Heart left ventricle (tissue), 16 donors: ENCODE results near the gene DYNC1H1. TPM values are rescaled to one million over a fixed set of nuclear protein-coding genes. Genes with fewer than 3 reads are reported as not detected.

Source experiments
- ATAC-seq, 4 donors: fragments of 200-7000 bp; cut with Tn5 transposase; one replicate each; pipeline ENCODE4 v1.9.1; 2020 to 2022; ENCODE audit warnings: moderate library complexity in 4 of 4, mild to moderate bottlenecking in 3 of 4, moderate number of reproducible peaks in 1 of 4
- DNase-seq, 5 donors: peaks; one replicate each; pipeline ENCODE4 v3.0.0-alpha.2; 2020
- H3K27ac ChIP-seq, 12 donors: fragments of 200-600 bp; sonication (generic) in 4 of 12; one replicate each; pipeline versions ENCODE4 v1.5.0 to v1.8.0; 2016 to 2022; ENCODE audit warnings: mild to moderate bottlenecking in 2 of 12
- H3K27me3 ChIP-seq, 9 donors: fragments of 200-600 bp; sonication (generic) in 2 of 9; one replicate each; pipeline versions ENCODE4 v1.5.1 to v1.8.0; 2016 to 2022; ENCODE audit warnings: mild to moderate bottlenecking in 3 of 9
- H3K36me3 ChIP-seq, 9 donors: fragments of 200-600 bp; sonication (generic) in 2 of 9; one replicate each; pipeline versions ENCODE4 v1.5.0 to v1.8.0; 2018 to 2022; ENCODE audit warnings: mild to moderate bottlenecking in 2 of 9
- H3K4me1 ChIP-seq, 12 donors: fragments of 200-600 bp; sonication (generic) in 4 of 12; one replicate each; pipeline versions ENCODE4 v1.5.0 to v1.8.0; 2016 to 2022; ENCODE audit warnings: mild to moderate bottlenecking in 3 of 12
- H3K4me3 ChIP-seq, 12 donors: fragments of 200-600 bp; sonication (generic) in 4 of 12; one replicate each; pipeline versions ENCODE4 v1.5.0 to v1.8.0; 2017 to 2022; ENCODE audit warnings: mild to moderate bottlenecking in 9 of 12, moderate library complexity in 4 of 12
- H3K9me3 ChIP-seq, 12 donors: fragments of 200-600 bp; sonication (generic) in 4 of 12; one replicate each; pipeline versions ENCODE4 v1.5.0 to v1.8.0; 2016 to 2022; ENCODE audit warnings: mild to moderate bottlenecking in 1 of 12
- POLR2A ChIP-seq, 2 donors: fragments of 450-650 bp; IDR thresholded peaks; one replicate each; pipeline ENCODE4 v1.6.1; 2017; ENCODE audit warnings: antibody characterized with exemption in 2 of 2, mild to moderate bottlenecking in 2 of 2, moderate library complexity in 2 of 2
- WGBS, 4 donors: extraction: QIAGEN DNeasy Blood & Tissue Kit in 2 of 4; methylation state at CpG; one replicate each; pipeline versions ENCODE4 v1.1.5 to v1.1.7; 2013 to 2018; 5-methylcytosine and 5-hydroxymethylcytosine counted together
- intact Hi-C, 10 donors: fragments of 100-400 bp; cut with DNase I; formaldehyde crosslinking; loops; one replicate each; pipeline versions ENCODE4 v1.11.1 to v1.14.2; 2022
- polyA plus RNA-seq, 2 donors: library from polyadenylated mRNA; stranded (reverse); fragments of 200-250 nt; gene quantifications; one replicate each; pipeline ENCODE4 v1.2.3, GENCODE V29; 2013
- total RNA-seq, 9 donors: library from RNA; depleted of rRNA in 2 of 9; stranded (reverse); fragments of >200 nt in 2 of 9; fragmentation: NEBNext Ultra II Directional in 3 of 9; extraction: Animal tissue kit (Norgen Biotek cat#: 25700) in 3 of 9; gene quantifications; one replicate each; pipeline versions ENCODE4 v1.1.0 to v1.2.4, GENCODE V29; 2016 to 2023
- TF ChIP-seq, protein P1 (sequence below), 12 donors: fragments of 200-600 bp; sonication (generic) in 4 of 12; IDR thresholded peaks; one replicate each; pipeline versions ENCODE4 v1.5.0 to v1.8.0; 2018 to 2022; ENCODE audit warnings: antibody characterized with exemption in 12 of 12, mild to moderate bottlenecking in 5 of 12
- donor health status: ischemic (EF 13 %, LVEDD 7.1; RV severe dilation, severe dysfunction).
- donor health status: healthy with polysubstance abuse.
- donor health status: DM: no; HTN: yes; CAD: no.
- donor health status: DM: no; HTN: no; CAD: no.
- donor health status: ischemic (EF 25% LVEDD 6.9; RV normal size, moderate dysfunction).
- donor health status: ischemic (EF 25% LVEDD 5.7; RV mildly dilated, moderate dysfunction).
- donor health status: healthy.
- donor health status: DM: yes; HTN: yes; CAD: no.
- donor health status: ischemic (EF 35%, LVEDD 5.7; RV mildly dilated, moderate dysfunction).
- donor health status: nonischemic (EF 11% LVEDD 7.7; RV severe dilation, severe dysfunction).
- donor health status: DM: yes; HTN: yes; CAD: no.
- donor health status: PGD.
- donor health status: ischemic (EF 29% LVEDD 5.4; RV normal size, mild dysfunction).
- donor health status: nonischemic (EF 23%, LVEDD 6.1; RV moderate dilation, normal function).

The DYNC1H1 gene
- total and polyA plus RNA-seq, 11 donors: 164 to 942 (median 553) TPM

DNA sequence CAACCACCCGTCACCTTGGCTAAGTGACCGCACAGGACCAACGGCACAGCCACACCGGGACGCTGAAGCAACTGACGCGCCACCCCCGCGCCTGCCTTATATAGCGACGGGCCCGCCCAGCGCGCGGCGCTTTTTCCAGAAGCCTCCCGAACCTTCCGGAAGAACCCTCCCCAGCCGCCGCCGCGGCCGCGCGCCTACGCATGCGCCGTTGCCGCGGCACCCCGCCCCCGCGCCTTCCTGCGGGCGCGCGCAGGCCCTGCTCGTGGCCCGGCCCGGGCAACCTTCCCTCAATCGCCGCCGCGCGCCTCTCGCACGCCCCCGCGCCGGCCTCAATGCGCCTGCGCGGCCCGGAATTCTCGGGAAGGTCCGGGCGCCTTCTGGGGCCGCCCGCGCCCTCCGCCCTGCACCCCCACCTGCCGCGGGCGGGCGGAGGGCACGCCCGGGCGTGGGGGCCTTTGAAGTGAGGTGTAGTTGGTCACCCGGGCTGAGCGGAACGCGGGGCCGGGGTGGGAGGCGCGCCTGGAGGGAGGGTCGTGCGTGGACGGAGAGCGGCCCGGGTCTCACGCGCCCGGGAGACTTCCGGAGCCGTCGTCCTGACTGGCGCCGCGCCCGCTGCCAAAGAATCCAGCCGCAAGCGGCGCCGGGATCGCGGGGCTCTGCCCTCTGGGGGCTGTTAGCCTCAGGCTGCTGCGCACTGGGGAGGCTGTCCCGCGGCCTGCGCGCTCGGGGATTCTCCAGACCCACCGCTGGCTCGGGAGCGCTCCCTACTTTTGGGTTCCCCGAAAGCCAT, 122.8 kb downstream of the DYNC1H1 start, which contains the start of gene HSP90AA1:
Gene HSP90AA1, minus strand, starts transcription at position 73 of the 790 bp plus-strand sequence. CDS start 666 bp downstream, outside the sequence.
- Histone ChIP-seq H3K9me3 (no peaks in the 10 kb centered on the region), H3K4me3 (peak within 1 kb of the TSS; percentile 73 to 99 (median 92)), H3K27ac (peak within 1 kb of the TSS; percentile 98 to 100 (median 100)), H3K27me3 (no peaks in the 10 kb centered on the region), H3K4me1 (peaks cover 14 to 53% (median 39%) of the 10 kb centered on the region in 12 donors), H3K36me3 (peaks cover 2 to 40% (median 36%) of the 10 kb centered on the region in 9 donors)
- intact Hi-C loops: loop anchor here in 6 of 10 donors (5.0 to 10.0 kb wide), 7 partner anchors 50 to 230 kb away; partner anchors contain the start of genes DYNC1H1 (in 2 of the 6), ZNF839 (in 2 of the 6) and WDR20 (in 1 of the 6)
- WGBS, 4 donors: 0 to 1% (median 0%) methylated on average over 27 to 106 of the region's 106 CpGs
- peak; percentile 61 to 97 for TF ChIP-seq POLR2A (IDR thresholded peaks at IDR 0.05)
- TF ChIP-seq, protein P1, sequence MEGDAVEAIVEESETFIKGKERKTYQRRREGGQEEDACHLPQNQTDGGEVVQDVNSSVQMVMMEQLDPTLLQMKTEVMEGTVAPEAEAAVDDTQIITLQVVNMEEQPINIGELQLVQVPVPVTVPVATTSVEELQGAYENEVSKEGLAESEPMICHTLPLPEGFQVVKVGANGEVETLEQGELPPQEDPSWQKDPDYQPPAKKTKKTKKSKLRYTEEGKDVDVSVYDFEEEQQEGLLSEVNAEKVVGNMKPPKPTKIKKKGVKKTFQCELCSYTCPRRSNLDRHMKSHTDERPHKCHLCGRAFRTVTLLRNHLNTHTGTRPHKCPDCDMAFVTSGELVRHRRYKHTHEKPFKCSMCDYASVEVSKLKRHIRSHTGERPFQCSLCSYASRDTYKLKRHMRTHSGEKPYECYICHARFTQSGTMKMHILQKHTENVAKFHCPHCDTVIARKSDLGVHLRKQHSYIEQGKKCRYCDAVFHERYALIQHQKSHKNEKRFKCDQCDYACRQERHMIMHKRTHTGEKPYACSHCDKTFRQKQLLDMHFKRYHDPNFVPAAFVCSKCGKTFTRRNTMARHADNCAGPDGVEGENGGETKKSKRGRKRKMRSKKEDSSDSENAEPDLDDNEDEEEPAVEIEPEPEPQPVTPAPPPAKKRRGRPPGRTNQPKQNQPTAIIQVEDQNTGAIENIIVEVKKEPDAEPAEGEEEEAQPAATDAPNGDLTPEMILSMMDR (IDR thresholded peaks at IDR 0.05): peak in 5 of 12 donors; percentile 13 to 54 (median 36)
- ATAC-seq (peak; percentile 71 to 93 (median 86)), DNase-seq (peak; percentile 94 to 97 (median 96))

DNA sequence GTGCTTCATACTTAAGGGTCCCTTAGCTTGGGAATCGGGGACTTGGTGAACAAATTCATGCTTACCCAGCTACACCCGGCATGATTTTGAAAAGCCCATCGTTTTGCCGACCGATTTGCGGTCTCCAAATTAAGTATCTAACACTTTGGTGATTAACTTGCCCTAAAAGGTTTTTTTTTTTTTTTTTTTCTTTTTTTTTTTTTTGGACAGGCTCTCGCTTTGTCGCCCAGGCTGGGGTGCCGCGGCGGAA, 123.3 kb downstream of the DYNC1H1 start:
- DNase-seq (no peak), ATAC-seq (no peak)
- H3K27me3 ChIP-seq: no peaks in the 10 kb centered on the region
- TF ChIP-seq, protein P1 (IDR thresholded peaks at IDR 0.05): no peak
- TF ChIP-seq POLR2A (IDR thresholded peaks at IDR 0.05): no peak
- no peaks in the 10 kb centered on the region for H3K9me3 ChIP-seq
- H3K36me3 ChIP-seq: peaks cover 1 to 35% (median 31%) of the 10 kb centered on the region in 9 donors
- peak overlapping the region; percentile 96 to 100 (median 100) for H3K27ac ChIP-seq
- 14 to 27% (median 23%) methylated on average over 11 of the region's 11 CpGs for WGBS, 4 donors
- peaks cover 11 to 48% (median 36%) of the 10 kb centered on the region in 12 donors for H3K4me1 ChIP-seq
- H3K4me3 ChIP-seq: peak overlapping the region; percentile 47 to 99 (median 92)
- intact Hi-C loops: loop anchor here in 6 of 10 donors (5.0 to 10.0 kb wide), 7 partner anchors 50 to 230 kb away; partner anchors contain the start of genes DYNC1H1 (in 2 of the 6), ZNF839 (in 2 of the 6) and WDR20 (in 1 of the 6)

DNA sequence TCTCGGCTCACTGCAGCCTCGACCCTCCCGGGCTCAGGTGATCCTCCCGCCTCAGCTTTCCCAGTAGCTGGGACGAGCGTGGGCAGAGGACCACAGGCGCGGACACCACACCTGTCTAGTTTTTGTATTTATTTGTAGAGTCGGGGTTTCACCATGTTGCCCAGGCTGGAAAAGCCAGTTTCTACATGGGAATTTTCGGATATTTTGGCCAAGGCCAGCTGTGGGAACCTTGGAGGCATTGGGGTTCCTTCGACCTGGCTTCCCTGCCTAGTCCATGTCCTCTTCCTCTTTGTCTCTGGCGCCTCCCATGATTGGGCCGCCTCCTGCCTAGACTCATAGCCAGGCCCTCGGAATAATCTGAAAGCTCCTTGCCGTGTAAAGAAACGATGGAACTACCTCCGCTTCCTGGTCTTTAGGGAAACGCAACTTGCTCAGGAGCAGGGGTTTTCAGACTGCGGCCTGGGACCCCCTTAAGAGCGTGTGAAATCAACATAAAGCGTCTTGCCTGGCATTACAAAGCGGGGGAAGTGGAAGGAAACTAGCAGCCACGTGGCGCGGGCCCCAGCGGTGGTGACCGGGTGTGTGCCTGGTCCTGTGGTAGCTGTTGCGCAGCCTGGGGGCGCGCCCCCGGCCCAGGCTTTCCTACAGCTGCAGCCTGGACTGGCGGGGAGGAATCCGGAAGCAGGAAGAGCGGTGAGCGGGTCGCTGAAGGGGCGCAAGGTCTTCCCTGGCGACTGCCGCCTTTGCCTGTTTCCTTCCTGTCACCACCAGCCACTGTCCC, 123.8 kb downstream of the DYNC1H1 start:
- intact Hi-C loops: loop anchor here in 6 of 10 donors (5.0 to 10.0 kb wide), 7 partner anchors 49 to 229 kb away; partner anchors contain the start of genes DYNC1H1 (in 2 of the 6), ZNF839 (in 2 of the 6) and WDR20 (in 1 of the 6)
- TF ChIP-seq POLR2A (IDR thresholded peaks at IDR 0.05): no peak
- TF ChIP-seq, protein P1 (IDR thresholded peaks at IDR 0.05): peak in 1 of 12 donors; percentile 1
- peak; percentile 10 to 58 (median 26) for ATAC-seq

More for the DNA sequence above, 123.8 kb downstream of the DYNC1H1 start:
- Histone ChIP-seq H3K9me3 (no peaks in the 10 kb centered on the region), H3K4me1 (peaks cover 10 to 43% (median 32%) of the 10 kb centered on the region in 12 donors), H3K27me3 (no peaks in the 10 kb centered on the region), H3K36me3 (peaks cover 0 to 30% (median 26%) of the 10 kb centered on the region in 9 donors), H3K4me3 (peak overlapping the region; percentile 47 to 99 (median 92)), H3K27ac (peak overlapping the region; percentile 96 to 100 (median 100))
- DNase-seq: peak; percentile 56 to 80 (median 67)
- 27 to 52% (median 46%) methylated on average over 39 of the region's 39 CpGs for WGBS, 4 donors
